Activated T-cell treated with anti-CD3 and anti-CD28 coated beads, Interleukin-2, amount 50 U/mL, for 72 hours (primary cell): ENCODE measurements around the gene VHLL. TPM values are rescaled to one million over a fixed set of nuclear protein-coding genes. Genes with fewer than 3 reads are reported as not detected.
A peak's percentile ranks its signal among the peaks of the same experiment; 100 is the strongest.

Experiments
- ATAC-seq, 2 donors: fragments of 150-1000 bp; cut with Tn5 transposase; replicated peaks in 1 of 2; 2 replicates each; pipeline ENCODE4 v1.10.0; 2021; ENCODE audit warnings: moderate library complexity in 2 of 2, mild to moderate bottlenecking in 1 of 2
- DNase-seq, 2 donors: peaks; one replicate each; pipeline ENCODE4 v3.0.0; 2021 to 2022; ENCODE audit warnings: mixed read lengths in 1 of 2
- H3K27ac Mint-ChIP-seq: one replicate; pipeline ENCODE4 v1.8.0; 2022; ENCODE audit warnings: mild to moderate bottlenecking, moderate library complexity, mixed read lengths
- H3K27me3 Mint-ChIP-seq: one replicate; pipeline ENCODE4 v1.8.0; 2022; ENCODE audit warnings: low read depth, mixed read lengths
- H3K36me3 Mint-ChIP-seq, 2 donors: one replicate each; pipeline ENCODE4 v1.8.0; 2022; ENCODE audit warnings: mixed read lengths in 2 of 2, mild to moderate bottlenecking in 1 of 2; ENCODE audit not compliant: insufficient read depth in 2 of 2
- H3K4me1 Mint-ChIP-seq: one replicate; pipeline ENCODE4 v1.8.0; 2022; ENCODE audit warnings: low read depth, mixed read lengths
- H3K4me3 Mint-ChIP-seq, 2 donors: one replicate each; pipeline ENCODE4 v1.8.0; 2022; ENCODE audit warnings: mild to moderate bottlenecking in 2 of 2, mixed read lengths in 2 of 2, moderate library complexity in 2 of 2
- H3K9me3 Mint-ChIP-seq, 2 donors: one replicate each; pipeline ENCODE4 v1.8.0; 2022; ENCODE audit warnings: mixed read lengths in 2 of 2
- total RNA-seq, 2 donors: library from RNA; stranded (reverse); gene quantifications; one replicate each; pipeline ENCODE4 v1.2.3, GENCODE V29; 2022

The VHLL gene
- total RNA-seq, 2 donors from 2014 or later, result 0.65 to 0.91 TPM

DNA sequence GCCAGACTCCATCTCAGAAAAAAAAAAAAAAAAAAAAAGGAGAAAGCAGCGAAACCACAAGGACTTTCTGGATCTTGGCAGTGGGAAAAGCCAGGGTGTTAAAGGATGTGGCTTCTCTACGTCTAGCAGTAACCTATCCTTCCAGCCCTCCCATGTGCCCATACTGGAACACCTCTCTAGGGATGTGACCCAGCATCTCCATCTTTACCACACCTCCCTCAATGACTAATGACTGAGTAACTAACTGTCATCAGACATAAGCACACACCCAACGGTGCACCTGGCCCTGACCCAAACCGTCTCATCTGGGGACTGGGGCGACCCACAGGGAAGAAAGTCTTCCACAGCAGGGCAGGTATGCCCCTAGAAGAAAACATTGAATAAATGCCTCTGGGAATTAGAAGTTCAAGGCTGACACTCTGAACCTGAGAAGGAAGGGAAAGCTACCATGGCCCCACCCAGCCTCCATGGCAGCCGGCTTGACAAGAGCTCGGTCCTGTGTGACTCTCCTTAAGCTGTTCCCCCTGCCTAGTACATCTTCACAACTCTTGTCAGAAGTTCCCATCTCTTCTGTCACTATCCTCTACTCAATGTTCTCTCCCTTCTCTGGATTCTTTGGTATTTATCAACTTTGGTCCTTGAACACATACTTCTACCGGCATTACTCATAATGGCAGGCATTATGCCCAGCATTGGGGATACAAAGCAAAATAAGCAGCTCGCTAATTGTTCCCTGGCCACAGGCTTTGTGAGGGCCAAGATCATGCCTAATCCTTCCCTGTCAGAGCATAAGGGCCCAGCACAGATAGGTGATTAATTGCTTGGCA, 36.4 kb downstream of the VHLL start:
- ATAC-seq (peak; percentile 72 to 74), DNase-seq (no peak)
- no peak overlapping the region for H3K4me3 Mint-ChIP-seq
- no peaks in the 10 kb centered on the region for H3K9me3 Mint-ChIP-seq
- H3K27ac Mint-ChIP-seq, result peak overlapping the region; percentile 3
- H3K4me1 Mint-ChIP-seq, result no peaks in the 10 kb centered on the region
- no peaks in the 10 kb centered on the region for H3K27me3 Mint-ChIP-seq
- H3K36me3 Mint-ChIP-seq, result peaks cover 22 to 53% of the 10 kb centered on the region in 2 donors

DNA sequence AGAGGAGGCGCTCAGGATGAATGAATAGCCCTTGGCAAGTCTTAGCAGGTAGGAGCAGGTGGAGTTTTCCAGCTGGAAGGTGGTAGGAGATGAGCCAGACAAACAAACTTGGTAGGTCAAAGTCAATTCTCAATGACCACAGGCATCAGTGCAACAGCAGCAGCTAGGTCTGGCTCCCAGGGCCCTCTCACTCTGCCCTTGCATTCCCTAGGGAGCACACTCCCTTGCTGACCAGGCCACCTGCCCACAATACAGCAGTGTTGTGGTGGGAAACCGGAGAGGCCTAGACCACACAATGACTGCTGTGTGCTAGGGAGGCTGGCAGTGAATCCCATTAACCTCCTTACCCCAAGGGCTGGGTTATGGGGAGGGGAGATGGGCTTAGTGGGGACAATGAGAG, 38.2 kb downstream of the VHLL start:
- H3K4me3 Mint-ChIP-seq, result no peak overlapping the region
- H3K9me3 Mint-ChIP-seq, result no peaks in the 10 kb centered on the region
- no peak for DNase-seq
- peaks cover 17 to 39% of the 10 kb centered on the region in 2 donors for H3K36me3 Mint-ChIP-seq
- H3K4me1 Mint-ChIP-seq, result no peaks in the 10 kb centered on the region
- H3K27ac Mint-ChIP-seq, result no peak overlapping the region
- no peaks in the 10 kb centered on the region for H3K27me3 Mint-ChIP-seq
- no peak for ATAC-seq

DNA sequence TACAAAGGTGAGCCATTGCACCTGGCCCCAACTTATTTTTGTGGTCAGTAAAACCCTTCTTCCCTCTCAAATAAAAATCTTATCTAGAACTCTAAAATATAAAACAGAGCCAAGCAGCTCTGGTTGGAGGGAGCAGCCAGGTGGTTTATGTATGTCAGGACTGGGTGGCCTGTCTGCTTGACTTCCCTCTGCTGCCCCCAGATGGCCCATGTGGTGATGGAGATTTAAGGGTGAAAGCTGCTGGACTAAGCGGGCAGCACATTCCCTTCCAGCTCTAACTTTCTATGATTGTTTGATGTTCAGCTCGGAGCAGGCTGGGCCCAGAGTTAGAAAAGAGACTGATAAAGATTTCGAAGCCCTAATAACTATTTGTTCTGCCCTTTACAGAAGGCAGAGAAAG, 39.3 kb downstream of the VHLL start:
- Mint-ChIP-seq H3K4me1 (no peaks in the 10 kb centered on the region), H3K4me3 (no peak overlapping the region), H3K9me3 (no peaks in the 10 kb centered on the region), H3K36me3 (peaks cover 14 to 31% of the 10 kb centered on the region in 2 donors), H3K27ac (peak overlapping the region; percentile 44), H3K27me3 (no peaks in the 10 kb centered on the region)
- no peak for ATAC-seq
- no peak for DNase-seq

DNA sequence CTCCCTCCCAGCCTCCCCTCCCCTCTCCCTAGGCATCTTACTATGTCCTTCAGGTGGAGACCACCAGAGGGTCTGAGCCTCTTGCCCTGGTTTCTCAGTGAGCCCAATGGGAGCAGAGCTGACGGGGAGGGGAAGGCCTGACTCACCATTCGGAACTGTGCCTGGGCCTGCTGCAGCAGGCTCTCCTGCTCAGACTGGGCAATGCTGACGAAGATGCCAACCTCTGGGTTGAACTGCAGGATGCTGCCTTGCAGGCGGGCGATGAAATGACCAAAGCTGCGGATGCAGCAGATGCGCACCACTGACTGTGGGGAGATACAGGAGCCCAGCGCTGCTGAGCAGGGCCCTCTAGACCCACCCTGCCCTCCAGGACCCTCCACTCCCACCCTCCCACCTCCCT, 40.2 kb downstream of the VHLL start:
- no peaks in the 10 kb centered on the region for H3K4me1 Mint-ChIP-seq
- H3K9me3 Mint-ChIP-seq, result no peaks in the 10 kb centered on the region
- ATAC-seq, result no peak
- no peaks in the 10 kb centered on the region for H3K27me3 Mint-ChIP-seq
- no peak overlapping the region for H3K4me3 Mint-ChIP-seq
- DNase-seq, result no peak
- peaks cover 10 to 32% of the 10 kb centered on the region in 2 donors for H3K36me3 Mint-ChIP-seq
- no peak overlapping the region for H3K27ac Mint-ChIP-seq

DNA sequence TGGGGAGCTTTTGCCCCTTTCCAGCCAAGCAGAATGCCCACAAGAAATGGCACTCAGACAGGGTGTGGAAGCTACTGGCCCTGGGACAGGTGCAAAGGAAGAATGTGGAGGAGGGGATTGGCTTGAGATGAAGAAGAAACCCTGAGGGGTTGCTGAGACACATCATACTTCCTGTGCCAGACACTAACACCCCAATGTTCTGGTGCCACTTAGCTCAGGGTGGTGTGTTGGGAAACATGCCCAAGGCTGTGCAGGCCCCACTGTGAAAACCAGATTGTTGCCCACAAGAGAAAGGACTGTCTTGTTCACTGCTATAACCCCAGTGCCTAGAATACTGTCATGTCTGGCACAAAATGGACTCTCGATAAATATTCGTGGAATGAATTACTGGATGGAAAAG, 41.4 kb downstream of the VHLL start:
- no peaks in the 10 kb centered on the region for H3K4me1 Mint-ChIP-seq
- no peaks in the 10 kb centered on the region for H3K27me3 Mint-ChIP-seq
- no peak overlapping the region for H3K27ac Mint-ChIP-seq
- H3K36me3 Mint-ChIP-seq, result peaks cover 8 to 30% of the 10 kb centered on the region in 2 donors
- H3K9me3 Mint-ChIP-seq, result no peaks in the 10 kb centered on the region
- ATAC-seq (no peak), DNase-seq (no peak)
- no peak overlapping the region for H3K4me3 Mint-ChIP-seq

DNA sequence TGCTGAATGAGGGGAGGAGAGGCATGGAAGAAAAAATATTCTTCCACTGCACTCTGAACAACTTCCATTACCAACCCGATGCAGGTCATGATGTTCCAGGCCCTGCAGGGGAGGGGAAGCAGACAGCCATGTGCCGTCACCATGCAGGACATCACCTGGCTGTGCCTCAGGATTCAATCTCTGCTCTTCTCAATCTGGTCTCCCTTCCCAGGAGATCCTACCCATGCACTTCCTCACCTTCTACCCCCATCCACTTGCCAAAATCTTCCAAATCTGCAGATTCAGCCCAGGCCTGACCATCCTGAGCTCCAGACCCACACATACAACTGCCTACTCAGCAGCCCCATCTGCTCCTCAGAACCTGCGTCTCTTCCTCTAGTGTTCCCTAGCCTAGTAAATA, 45.5 kb downstream of the VHLL start:
- H3K36me3 Mint-ChIP-seq, result peaks cover 3 to 19% of the 10 kb centered on the region in 2 donors
- H3K27ac Mint-ChIP-seq, result peak overlapping the region; percentile 6
- no peak for DNase-seq
- H3K27me3 Mint-ChIP-seq, result no peaks in the 10 kb centered on the region
- no peaks in the 10 kb centered on the region for H3K9me3 Mint-ChIP-seq
- ATAC-seq, result no peak
- no peak overlapping the region for H3K4me3 Mint-ChIP-seq
- H3K4me1 Mint-ChIP-seq, result no peaks in the 10 kb centered on the region

DNA sequence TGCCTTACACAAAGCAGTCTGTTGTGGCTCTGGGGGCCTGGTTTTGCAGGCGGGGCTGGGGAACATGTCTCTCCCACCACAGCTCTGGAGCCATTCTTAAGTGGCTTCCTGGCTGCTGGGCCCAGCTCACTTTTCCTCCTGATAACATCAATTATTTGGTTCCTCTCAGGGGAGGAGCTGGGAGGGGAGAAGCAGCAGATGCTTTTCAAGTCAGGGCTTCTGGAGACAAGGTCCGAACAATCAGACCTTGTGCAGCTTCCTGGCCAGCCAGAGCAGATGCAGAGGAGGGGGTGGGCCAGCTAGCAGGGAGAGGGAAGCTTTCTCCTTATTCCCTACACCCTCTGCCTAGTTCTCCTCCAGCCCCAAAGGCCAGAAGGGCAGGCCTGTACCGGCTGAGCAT, 47.6 kb downstream of the VHLL start:
- DNase-seq (no peak), ATAC-seq (no peak)
- Mint-ChIP-seq H3K9me3 (no peaks in the 10 kb centered on the region), H3K27me3 (no peaks in the 10 kb centered on the region), H3K36me3 (peaks cover 3 to 17% of the 10 kb centered on the region in 2 donors), H3K4me1 (no peaks in the 10 kb centered on the region), H3K4me3 (no peak overlapping the region), H3K27ac (no peak overlapping the region)

DNA sequence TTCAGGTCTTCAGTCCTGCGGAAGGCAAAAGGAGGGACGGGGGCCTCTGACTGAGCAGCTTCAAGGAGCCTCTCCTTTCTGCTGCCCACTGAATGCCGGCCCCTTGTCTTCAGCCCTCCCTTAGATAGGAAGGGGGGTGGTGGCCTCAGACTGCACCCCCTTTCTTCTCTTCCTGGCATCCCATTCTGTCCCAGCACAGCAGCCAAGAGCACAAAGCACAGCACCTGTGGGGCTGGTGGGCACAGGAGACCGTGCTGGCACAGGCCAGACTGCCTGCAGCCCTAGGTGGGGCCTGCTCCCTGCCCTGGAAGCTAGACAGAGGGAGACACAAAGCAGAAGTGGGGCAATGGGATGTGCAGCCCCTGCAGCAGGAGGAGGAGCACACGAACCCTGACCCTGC, 49.5 kb downstream of the VHLL start:
- Mint-ChIP-seq H3K4me1 (peaks cover 15% of the 10 kb centered on the region), H3K27ac (no peak overlapping the region), H3K9me3 (no peaks in the 10 kb centered on the region), H3K4me3 (no peak overlapping the region), H3K36me3 (peaks cover 0 to 16% of the 10 kb centered on the region in 2 donors), H3K27me3 (peaks cover 8% of the 10 kb centered on the region)
- ATAC-seq (no peak), DNase-seq (no peak)

Other genes with a start within 250 kb of the VHLL start
- 10 to 100 TPM; 31.4 to 42.6 TPM for gene UBQLN4, start 245.5 kb downstream of the VHLL start, total RNA-seq
- 10 to 100 TPM; 58.7 to 61.8 TPM for gene LAMTOR2, start 244.5 kb downstream of the VHLL start, total RNA-seq
- gene RAB25, start 238.1 kb downstream of the VHLL start, total RNA-seq, result under 1 TPM; 0.53 to 0.95 TPM
- gene MEX3A, start 216.8 kb downstream of the VHLL start, total RNA-seq, result under 1 TPM; 0.31 to 0.97 TPM
- 100 to 1,000 TPM; 125 to 159 TPM for gene LMNA, start 184.6 kb downstream of the VHLL start, total RNA-seq
- gene SEMA4A, start 145.7 kb downstream of the VHLL start, total RNA-seq, result 10 to 100 TPM; 63.7 to 80.3 TPM
- 10 to 100 TPM; 52.3 to 71.0 TPM for gene SLC25A44, start 105.2 kb downstream of the VHLL start, total RNA-seq
- gene PMF1, start 86.3 kb downstream of the VHLL start, total RNA-seq, result 100 to 1,000 TPM; 122 to 127 TPM
- gene BGLAP, start 57.1 kb downstream of the VHLL start, total RNA-seq, result 1 to 10 TPM; 6.8 to 7.4 TPM
- gene PAQR6, start 51.3 kb downstream of the VHLL start, total RNA-seq, result 10 to 100 TPM in 1 of 2 donors, 1 to 10 TPM in 1; 9.6 to 10.4 TPM
- 10 to 100 TPM; 77.0 to 79.7 TPM for gene SMG5, start 16.5 kb downstream of the VHLL start, total RNA-seq
- gene TMEM79, start 15.0 kb downstream of the VHLL start, total RNA-seq, result 10 to 100 TPM; 18.7 to 23.9 TPM
- gene GLMP, start 3.6 kb downstream of the VHLL start, total RNA-seq, result 10 to 100 TPM; 14.9 to 19.0 TPM
- 100 to 1,000 TPM; 183 to 221 TPM for gene CCT3, start 39.0 kb upstream of the VHLL start, total RNA-seq
- gene TSACC, start 39.2 kb upstream of the VHLL start, total RNA-seq, result under 1 TPM in 1 of 2 donors, not detected in 1; 0.94 TPM
- not detected for gene RHBG, start 69.9 kb upstream of the VHLL start, total RNA-seq
- gene MEF2D, start 201.5 kb upstream of the VHLL start, total RNA-seq, result 10 to 100 TPM; 73.3 to 86.8 TPM